HEK293 (cell line): Measurements from ENCODE around the gene ABCG1.

ENCODE experiments used
- CTCF ChIA-PET: fragments of 350-600 bp; formaldehyde crosslinking; extraction: SDS; loops from one replicate; lab custom pipeline; 2021; ENCODE audit warnings: antibody characterized with exemption; lab: Yijun Ruan, JAX
- POLR2A ChIA-PET: fragments of 300-600 bp; formaldehyde crosslinking; extraction: SDS; loops from one replicate; lab custom pipeline; 2020; ENCODE audit warnings: antibody characterized with exemption, inconsistent platforms; lab: Yijun Ruan, JAX
- H3K27ac ChIP-seq: fragments of 200-500 bp; sonication (Bioruptor generic); 2 replicates; pipeline ENCODE4 v1.5.1; 2014; ENCODE audit warnings: low read depth, low read length, control low read depth, inconsistent platforms; ENCODE audit errors: extremely low read depth
- H3K36me3 ChIP-seq, 2 experiments: fragments of 200-500 bp in 1 of 2; sonication (Bioruptor generic) in 1 of 2; 1 replicate in 1 of 2; 2 replicates in 1 of 2; pipeline ENCODE4 v1.5.1; 2014 to 2017; ENCODE audit warnings: inconsistent platforms in 2 of 2, low read length in 2 of 2; ENCODE audit not compliant: control insufficient read depth in 2 of 2, insufficient read depth in 1 of 2
- H3K4me1 ChIP-seq: fragments of 200-500 bp; sonication (Bioruptor generic); 2 replicates; pipeline ENCODE4 v1.5.1; 2014; ENCODE audit warnings: mild to moderate bottlenecking, low read length, inconsistent platforms; ENCODE audit not compliant: control insufficient read depth, insufficient read depth
- H3K4me3 ChIP-seq: 2 replicates; pipeline ENCODE4 v1.5.1; 2011; ENCODE audit warnings: low read depth, mild to moderate bottlenecking, control low read depth, low read length, moderate library complexity
- H3K9me3 ChIP-seq: fragments of 200-500 bp; sonication (Bioruptor generic); 2 replicates; pipeline ENCODE4 v1.5.1; 2014; ENCODE audit warnings: low read depth, low read length, inconsistent platforms; ENCODE audit not compliant: control insufficient read depth, insufficient read depth
- HOXA7 ChIP-seq: sonication (generic); formaldehyde crosslinking; IDR thresholded peaks from 2 replicates; pipeline ENCODE4 v1.8.1; 2022; ENCODE audit warnings: missing genetic modification reagents, borderline replicate concordance
- KLF1 ChIP-seq: fragments of 450-650 bp; formaldehyde crosslinking; IDR thresholded peaks from 2 replicates; pipeline ENCODE4 v1.5.1; 2016; ENCODE audit warnings: missing biosample characterization, missing genetic modification characterization
- MEIS1 ChIP-seq: sonication (generic); formaldehyde crosslinking; IDR thresholded peaks from 2 replicates; pipeline ENCODE4 v1.8.1; 2022; ENCODE audit warnings: missing genetic modification reagents, mild to moderate bottlenecking, borderline replicate concordance
- RBAK ChIP-seq: fragments of 450-650 bp; formaldehyde crosslinking; IDR thresholded peaks from 2 replicates; pipeline ENCODE4 v1.5.1; 2016; ENCODE audit warnings: missing biosample characterization, missing genetic modification characterization
- SCRT1 ChIP-seq: fragments of 450-650 bp; formaldehyde crosslinking; IDR thresholded peaks from 2 replicates; pipeline ENCODE4 v1.5.1; 2016; ENCODE audit warnings: missing biosample characterization, missing genetic modification characterization, borderline replicate concordance
- SETDB1 ChIP-seq: IDR thresholded peaks from one replicate; pipeline ENCODE4 v1.6.1; 2017; ENCODE audit warnings: mild to moderate bottlenecking, low read length, moderate library complexity, mixed read lengths; ENCODE audit not compliant: insufficient read length
- WT1 ChIP-seq: fragments of 450-650 bp; formaldehyde crosslinking; IDR thresholded peaks from 2 replicates; pipeline ENCODE4 v1.5.1; 2016; ENCODE audit warnings: missing biosample characterization, missing genetic modification characterization
- ZBTB17 ChIP-seq: fragments of 450-650 bp; formaldehyde crosslinking; IDR thresholded peaks from 2 replicates; pipeline ENCODE4 v1.5.1; 2016; ENCODE audit warnings: missing biosample characterization, missing genetic modification characterization
- ZBTB44 ChIP-seq: fragments of 450-650 bp; IDR thresholded peaks from 2 replicates; pipeline ENCODE4 v1.5.1; 2018; ENCODE audit warnings: missing biosample characterization, mild to moderate bottlenecking, missing genetic modification characterization
- ZFP3 ChIP-seq: fragments of 450-650 bp; formaldehyde crosslinking; IDR thresholded peaks from 2 replicates; pipeline ENCODE4 v1.5.1; 2016; ENCODE audit warnings: low read depth, missing biosample characterization, missing genetic modification characterization
- ZNF2 ChIP-seq: fragments of 450-650 bp; formaldehyde crosslinking; IDR thresholded peaks from 2 replicates; pipeline ENCODE4 v1.5.1; 2016; ENCODE audit warnings: missing biosample characterization, missing genetic modification characterization
- ZNF24 ChIP-seq: fragments of 450-650 bp; formaldehyde crosslinking; IDR thresholded peaks from 2 replicates; pipeline ENCODE4 v1.5.1; 2016; ENCODE audit warnings: missing biosample characterization, missing genetic modification characterization
- ZNF274 ChIP-seq, 2 experiments: fragments of 200-500 bp in 1 of 2; fragments of 450-650 bp in 1 of 2; sonication (Bioruptor generic) in 1 of 2; formaldehyde crosslinking in 1 of 2; IDR thresholded peaks; 2 replicates each; pipeline versions ENCODE4 v1.5.1 to v1.6.1; 2014 to 2016; ENCODE audit warnings: borderline replicate concordance in 1 of 2, inconsistent platforms in 1 of 2, low read length in 1 of 2, missing biosample characterization in 1 of 2, missing genetic modification characterization in 1 of 2
- ZNF37A ChIP-seq: fragments of 450-650 bp; IDR thresholded peaks from 2 replicates; pipeline ENCODE4 v1.5.1; 2018; ENCODE audit warnings: missing biosample characterization, missing genetic modification characterization
- ZNF404 ChIP-seq: fragments of 450-650 bp; formaldehyde crosslinking; IDR thresholded peaks from 2 replicates; pipeline ENCODE4 v1.5.1; 2017; ENCODE audit warnings: missing biosample characterization, missing genetic modification characterization
- ZNF423 ChIP-seq: fragments of 450-650 bp; formaldehyde crosslinking; IDR thresholded peaks from 2 replicates; pipeline ENCODE4 v1.5.1; 2016; ENCODE audit warnings: missing biosample characterization, missing genetic modification characterization
- ZNF521 ChIP-seq: fragments of 450-650 bp; formaldehyde crosslinking; IDR thresholded peaks from 2 replicates; pipeline ENCODE4 v1.5.1; 2017; ENCODE audit warnings: missing biosample characterization, mild to moderate bottlenecking, missing genetic modification characterization
- ZNF544 ChIP-seq: fragments of 450-650 bp; formaldehyde crosslinking; IDR thresholded peaks from 2 replicates; pipeline ENCODE4 v1.5.0; 2017; ENCODE audit warnings: missing biosample characterization, missing genetic modification characterization
- ZNF610 ChIP-seq: fragments of 450-650 bp; formaldehyde crosslinking; IDR thresholded peaks from 2 replicates; pipeline ENCODE4 v1.5.1; 2016; ENCODE audit warnings: missing biosample characterization, missing genetic modification characterization, borderline replicate concordance
- ZNF626 ChIP-seq: fragments of 450-650 bp; sonication (Bioruptor Pico); formaldehyde crosslinking; IDR thresholded peaks from 2 replicates; pipeline ENCODE4 v1.5.1; 2018; ENCODE audit warnings: missing biosample characterization, missing genetic modification characterization, inconsistent platforms
- ZNF701 ChIP-seq: fragments of 450-650 bp; formaldehyde crosslinking; IDR thresholded peaks from 2 replicates; pipeline ENCODE4 v1.5.1; 2016; ENCODE audit warnings: missing biosample characterization, missing genetic modification characterization
- ZNF707 ChIP-seq: fragments of 450-650 bp; formaldehyde crosslinking; IDR thresholded peaks from 2 replicates; pipeline ENCODE4 v1.5.1; 2016; ENCODE audit warnings: missing biosample characterization, missing genetic modification characterization
- ZNF747 ChIP-seq: fragments of 450-650 bp; formaldehyde crosslinking; IDR thresholded peaks from 2 replicates; pipeline ENCODE4 v1.5.1; 2016; ENCODE audit warnings: missing biosample characterization, missing genetic modification characterization
- ZNF777 ChIP-seq: fragments of 450-650 bp; formaldehyde crosslinking; IDR thresholded peaks from 2 replicates; pipeline ENCODE4 v1.5.1; 2017; ENCODE audit warnings: missing biosample characterization, missing genetic modification characterization, borderline replicate concordance
- TF ChIP-seq, protein P1 (sequence below): fragments of 450-650 bp; formaldehyde crosslinking; IDR thresholded peaks from 2 replicates; pipeline ENCODE4 v1.5.1; 2017; ENCODE audit warnings: missing biosample characterization, missing genetic modification characterization
- TF ChIP-seq, protein P2 (sequence below): fragments of 450-650 bp; formaldehyde crosslinking; IDR thresholded peaks from 2 replicates; pipeline ENCODE4 v1.5.1; 2016; ENCODE audit warnings: missing biosample characterization, missing genetic modification characterization

Gene ABCG1

GRCh38 chr21:42319851-42320572 is 101.1 kb downstream of the ABCG1 start:
- CTCF ChIA-PET = interaction anchor here (1.0 to 1.9 kb wide), 2 partner anchors 10 kb away, joined by 3 to 13 read pairs; no protein-coding TSS in a partner anchor
- POLR2A ChIA-PET = no interaction called here
- no peak overlapping the region for H3K4me3 ChIP-seq
- H3K36me3 ChIP-seq = no peaks in the 10 kb centered on the region
- TF ChIP-seq SCRT1 (tag by site-specific recombination) (no peak), ZNF707 (tag by site-specific recombination) (no peak), ZNF274 (IDR thresholded peaks at IDR 0.05; ENCODE audit: low read length) (no peak), ZNF274 (tag by site-specific recombination; IDR thresholded peaks at IDR 0.05; ENCODE audit: borderline replicate concordance) (no peak), ZNF747 (tag by site-specific recombination) (no peak), ZNF2 (tag by site-specific recombination) (no peak), SETDB1 (no peak), ZNF404 (no peak), ZFP3 (tag by site-specific recombination) (no peak), ZBTB44 (tag by site-specific recombination) (no peak), ZNF423 (no peak), HOXA7 (CRISPR knock-in tag) (no peak)
- TF ChIP-seq, protein P1, sequence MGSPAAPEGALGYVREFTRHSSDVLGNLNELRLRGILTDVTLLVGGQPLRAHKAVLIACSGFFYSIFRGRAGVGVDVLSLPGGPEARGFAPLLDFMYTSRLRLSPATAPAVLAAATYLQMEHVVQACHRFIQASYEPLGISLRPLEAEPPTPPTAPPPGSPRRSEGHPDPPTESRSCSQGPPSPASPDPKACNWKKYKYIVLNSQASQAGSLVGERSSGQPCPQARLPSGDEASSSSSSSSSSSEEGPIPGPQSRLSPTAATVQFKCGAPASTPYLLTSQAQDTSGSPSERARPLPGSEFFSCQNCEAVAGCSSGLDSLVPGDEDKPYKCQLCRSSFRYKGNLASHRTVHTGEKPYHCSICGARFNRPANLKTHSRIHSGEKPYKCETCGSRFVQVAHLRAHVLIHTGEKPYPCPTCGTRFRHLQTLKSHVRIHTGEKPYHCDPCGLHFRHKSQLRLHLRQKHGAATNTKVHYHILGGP (tag by site-specific recombination) = no peak
- H3K9me3 ChIP-seq = no peaks in the 10 kb centered on the region
- no peak overlapping the region for H3K27ac ChIP-seq
- H3K4me1 ChIP-seq = no peaks in the 10 kb centered on the region

- Histone ChIP-seq H3K36me3 (no peaks in the 10 kb centered on the region), H3K27ac (no peak overlapping the region), H3K9me3 (no peaks in the 10 kb centered on the region), H3K4me1 (no peaks in the 10 kb centered on the region), H3K4me3 (no peak overlapping the region)
- ChIA-PET CTCF (interaction anchor here (1.0 kb wide), 1 partner anchor 10 kb away, joined by 3 read pairs; no protein-coding TSS in a partner anchor), POLR2A (no interaction called here)
- TF ChIP-seq, protein P2, sequence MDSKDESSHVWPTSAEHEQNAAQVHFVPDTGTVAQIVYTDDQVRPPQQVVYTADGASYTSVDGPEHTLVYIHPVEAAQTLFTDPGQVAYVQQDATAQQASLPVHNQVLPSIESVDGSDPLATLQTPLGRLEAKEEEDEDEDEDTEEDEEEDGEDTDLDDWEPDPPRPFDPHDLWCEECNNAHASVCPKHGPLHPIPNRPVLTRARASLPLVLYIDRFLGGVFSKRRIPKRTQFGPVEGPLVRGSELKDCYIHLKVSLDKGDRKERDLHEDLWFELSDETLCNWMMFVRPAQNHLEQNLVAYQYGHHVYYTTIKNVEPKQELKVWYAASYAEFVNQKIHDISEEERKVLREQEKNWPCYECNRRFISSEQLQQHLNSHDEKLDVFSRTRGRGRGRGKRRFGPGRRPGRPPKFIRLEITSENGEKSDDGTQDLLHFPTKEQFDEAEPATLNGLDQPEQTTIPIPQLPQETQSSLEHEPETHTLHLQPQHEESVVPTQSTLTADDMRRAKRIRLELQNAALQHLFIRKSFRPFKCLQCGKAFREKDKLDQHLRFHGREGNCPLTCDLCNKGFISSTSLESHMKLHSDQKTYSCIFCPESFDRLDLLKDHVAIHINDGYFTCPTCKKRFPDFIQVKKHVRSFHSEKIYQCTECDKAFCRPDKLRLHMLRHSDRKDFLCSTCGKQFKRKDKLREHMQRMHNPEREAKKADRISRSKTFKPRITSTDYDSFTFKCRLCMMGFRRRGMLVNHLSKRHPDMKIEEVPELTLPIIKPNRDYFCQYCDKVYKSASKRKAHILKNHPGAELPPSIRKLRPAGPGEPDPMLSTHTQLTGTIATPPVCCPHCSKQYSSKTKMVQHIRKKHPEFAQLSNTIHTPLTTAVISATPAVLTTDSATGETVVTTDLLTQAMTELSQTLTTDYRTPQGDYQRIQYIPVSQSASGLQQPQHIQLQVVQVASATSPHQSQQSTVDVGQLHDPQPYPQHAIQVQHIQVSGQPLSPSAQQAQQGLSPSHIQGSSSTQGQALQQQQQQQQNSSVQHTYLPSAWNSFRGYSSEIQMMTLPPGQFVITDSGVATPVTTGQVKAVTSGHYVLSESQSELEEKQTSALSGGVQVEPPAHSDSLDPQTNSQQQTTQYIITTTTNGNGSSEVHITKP (tag by site-specific recombination) = no peak
- no peak for TF ChIP-seq ZNF626
- no peak for TF ChIP-seq ZNF24 (tag by site-specific recombination)
- no peak for TF ChIP-seq RBAK
- TF ChIP-seq WT1 (tag by site-specific recombination) = no peak
- no peak for TF ChIP-seq SCRT1 (tag by site-specific recombination)
- TF ChIP-seq ZNF610 (tag by site-specific recombination) = no peak
- TF ChIP-seq ZNF37A (tag by site-specific recombination) = no peak
- TF ChIP-seq ZNF777 (tag by site-specific recombination) = no peak
- no peak for TF ChIP-seq MEIS1 (CRISPR knock-in tag)
- no peak for TF ChIP-seq ZBTB17 (tag by site-specific recombination)
- no peak for TF ChIP-seq ZNF521 (tag by site-specific recombination)
- no peak for TF ChIP-seq KLF1 (tag by site-specific recombination)
- no peak for TF ChIP-seq SETDB1
- no peak for TF ChIP-seq ZNF701
- no peak for TF ChIP-seq ZNF544 (tag by site-specific recombination)
Observed at GRCh38 chr21:42320791-42321190, 101.9 kb downstream of the ABCG1 start.
